Activated CD4-positive, CD25-positive, alpha-beta regulatory T cell (primary cell): ENCODE measurements around the gene CACNA1A.
A peak's percentile ranks its signal among the peaks of the same experiment; 100 is the strongest.

Source experiments
- DNase-seq, 4 experiments: peaks; one replicate each; lab custom pipeline; 2025; lab: John Stamatoyannopoulos, UW

CACNA1A gene

DNA sequence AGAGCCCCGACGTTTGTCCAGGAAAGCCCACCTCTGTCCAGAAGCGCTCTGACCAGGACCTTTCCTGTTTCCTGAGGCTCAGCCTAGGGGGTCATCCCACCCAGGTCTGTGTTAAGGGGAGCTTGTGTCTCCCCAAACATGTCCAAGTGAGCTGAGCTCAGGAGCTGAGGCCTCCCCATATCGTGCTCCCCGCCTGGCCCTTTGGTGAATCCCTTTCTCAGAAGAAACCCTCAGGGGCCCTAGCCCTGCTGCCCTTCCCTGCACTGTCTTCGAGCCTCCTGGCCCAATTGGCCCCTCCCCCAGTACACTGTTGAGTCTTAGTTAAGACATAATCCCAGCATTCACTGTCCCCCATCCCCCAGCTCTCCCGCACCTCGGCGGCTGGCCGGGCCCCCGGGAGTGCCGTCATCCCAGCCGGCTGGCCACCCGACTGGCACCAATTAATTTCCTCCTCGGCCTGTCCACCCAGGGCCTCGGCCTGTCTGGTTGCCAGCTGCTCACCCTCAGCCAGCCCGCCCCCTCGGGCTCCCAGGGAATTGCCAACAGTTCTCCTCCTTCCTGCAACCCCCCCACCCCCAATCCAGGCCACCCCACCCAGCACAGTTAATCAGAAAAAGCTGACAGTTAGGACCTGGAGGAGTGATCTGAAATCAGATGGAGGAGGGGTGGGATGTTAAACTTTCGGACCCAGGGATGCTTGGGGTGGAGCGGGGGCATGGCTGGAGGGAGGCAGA lies 342.5 kb downstream of the CACNA1A start:
- peak in 1 of 4 experiments; percentile 9 for DNase-seq

DNA sequence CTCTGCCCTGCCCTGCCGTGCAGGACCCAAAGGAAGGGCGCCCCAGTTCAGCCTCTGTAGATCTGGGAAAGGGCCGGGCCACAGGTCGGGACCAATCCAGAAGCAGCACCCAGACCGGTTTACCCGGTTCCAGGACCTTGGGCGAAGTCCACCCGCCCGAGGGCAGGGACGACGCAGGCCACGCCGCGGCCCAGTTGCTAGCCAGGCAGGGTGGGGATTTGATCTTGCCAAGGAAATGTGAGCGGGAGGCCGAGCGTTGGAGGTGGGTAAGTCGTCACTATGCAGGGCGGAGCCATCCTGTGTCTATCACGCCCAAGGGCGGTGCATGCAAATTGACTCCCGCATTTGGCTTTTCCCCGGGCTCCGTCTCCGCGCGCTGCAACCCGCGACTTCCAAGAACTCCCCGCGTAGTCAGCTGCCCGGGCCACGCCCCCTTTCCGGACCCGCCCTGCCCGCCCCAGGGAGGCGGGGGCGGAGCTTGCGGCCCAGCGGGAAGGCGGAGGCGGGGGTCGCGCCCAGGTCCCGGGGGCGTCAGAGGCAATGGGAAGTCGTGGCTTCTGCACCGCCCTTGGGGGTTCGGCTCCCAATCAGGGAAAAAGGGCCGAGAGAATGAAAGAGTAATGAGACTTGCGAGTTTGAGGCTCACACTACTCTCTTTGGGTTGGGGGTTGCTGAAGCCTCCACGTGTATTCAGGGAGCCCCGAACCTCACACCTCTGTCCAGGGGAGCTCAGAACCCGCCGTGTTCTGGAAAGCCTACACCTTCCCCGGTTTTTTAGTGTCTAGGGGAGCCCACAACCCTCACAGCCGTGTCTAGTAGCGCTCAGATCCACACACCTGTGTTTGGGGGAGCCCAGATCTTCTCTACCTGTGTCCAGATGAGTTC lies 343.3 kb downstream of the CACNA1A start:
- DNase-seq: peak; percentile 52 to 68 (median 57)

DNA sequence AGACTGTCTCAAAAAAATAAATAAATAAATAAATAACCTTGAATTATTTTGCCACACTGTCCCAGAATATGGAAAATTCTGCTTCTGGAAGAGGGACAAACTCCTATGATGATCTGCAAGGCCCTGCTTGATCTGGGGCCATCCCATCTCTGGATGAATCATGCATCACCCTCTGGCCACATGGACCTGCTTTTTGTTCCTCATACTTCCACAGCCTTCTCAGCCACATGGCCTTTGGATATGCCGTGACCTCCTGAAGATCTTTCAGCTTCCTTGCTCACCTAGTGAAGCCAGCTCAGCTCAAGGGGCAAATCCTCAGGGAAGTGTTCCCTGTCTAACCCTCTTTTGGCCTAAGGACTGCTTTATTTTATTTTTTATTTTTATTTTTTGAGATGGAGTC lies 345.7 kb downstream of the CACNA1A start:
- DNase-seq: no peak

DNA sequence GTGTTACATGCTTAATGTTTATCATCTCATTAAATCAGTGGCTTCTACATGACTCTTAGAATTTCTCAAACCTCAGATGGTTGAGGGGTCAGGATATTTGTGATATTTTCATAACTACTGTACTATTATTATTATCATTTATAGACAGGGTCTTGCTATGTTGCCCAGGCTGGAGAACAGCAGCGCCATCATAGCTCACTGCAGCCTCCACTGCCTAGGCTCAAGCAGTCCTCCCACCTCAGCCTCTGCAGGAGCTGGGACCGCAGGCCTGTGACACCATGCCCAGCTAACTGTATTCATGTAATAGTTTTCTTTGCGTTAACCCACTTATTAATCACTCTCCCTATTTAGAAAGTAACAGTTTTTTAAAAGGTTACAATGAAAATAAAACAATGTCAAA lies 346.6 kb downstream of the CACNA1A start:
- DNase-seq: no peak
